AG09309 (cell line): Measurements from ENCODE around the gene DCAF4.

ENCODE experiments used
- DNase-seq: peaks from one replicate; pipeline ENCODE4 v3.0.0-alpha.2; 2010; ENCODE audit warnings: low read depth
- H3K4me3 ChIP-seq: 2 replicates; pipeline ENCODE4 v1.5.1; 2011; ENCODE audit warnings: mild to moderate bottlenecking, low read depth, low read length, moderate library complexity; ENCODE audit not compliant: control insufficient read depth
- CTCF ChIP-seq: IDR thresholded peaks from 2 replicates; pipeline ENCODE4 v1.5.1; 2011; ENCODE audit warnings: mild to moderate bottlenecking, low read depth, low read length, inconsistent platforms; ENCODE audit not compliant: insufficient read depth, control insufficient read depth; ENCODE audit errors: missing control alignments

Gene DCAF4

GRCh38 chr14:72913809-72914208, 12.5 kb upstream of the DCAF4 start:
- no peak for TF ChIP-seq CTCF
- no peak overlapping the region for H3K4me3 ChIP-seq
- no peak for DNase-seq

- no peak for DNase-seq
- TF ChIP-seq CTCF: no peak
- H3K4me3 ChIP-seq: no peak overlapping the region
Observed at GRCh38 chr14:72916174-72916573, 10.1 kb upstream of the DCAF4 start.

GRCh38 chr14:72917094-72917802, 9.0 kb upstream of the DCAF4 start:
- TF ChIP-seq CTCF: no peak
- no peak overlapping the region for H3K4me3 ChIP-seq
- no peak for DNase-seq

- H3K4me3 ChIP-seq: no peak overlapping the region
- no peak for DNase-seq
Observed at GRCh38 chr14:72920008-72920407, 6.3 kb upstream of the DCAF4 start.

GRCh38 chr14:72921396-72921795, 4.9 kb upstream of the DCAF4 start:
- no peak for DNase-seq
- H3K4me3 ChIP-seq: no peak overlapping the region
- TF ChIP-seq CTCF: no peak

More at GRCh38 chr14:72920008-72920407, 6.3 kb upstream of the DCAF4 start:
- peak; percentile 4 for TF ChIP-seq CTCF

GRCh38 chr14:72924337-72924736, 1.9 kb upstream of the DCAF4 start:
- H3K4me3 ChIP-seq: no peak overlapping the region
- DNase-seq: no peak
- TF ChIP-seq CTCF: no peak
